IPS DF 4.7 (cell line): Measurements from ENCODE around the gene SPATA1.
"Not testable (repeated sequence)": the region's sequence is repeated elsewhere in the genome, so short reads cannot be mapped to it uniquely, and the experiment has no call there.

Source experiments
- DNase-seq: peaks from one replicate; pipeline ENCODE4 v3.0.0-alpha.2; 2013; ENCODE audit warnings: low spot score; ENCODE audit errors: extremely low read depth

SPATA1 gene

DNA sequence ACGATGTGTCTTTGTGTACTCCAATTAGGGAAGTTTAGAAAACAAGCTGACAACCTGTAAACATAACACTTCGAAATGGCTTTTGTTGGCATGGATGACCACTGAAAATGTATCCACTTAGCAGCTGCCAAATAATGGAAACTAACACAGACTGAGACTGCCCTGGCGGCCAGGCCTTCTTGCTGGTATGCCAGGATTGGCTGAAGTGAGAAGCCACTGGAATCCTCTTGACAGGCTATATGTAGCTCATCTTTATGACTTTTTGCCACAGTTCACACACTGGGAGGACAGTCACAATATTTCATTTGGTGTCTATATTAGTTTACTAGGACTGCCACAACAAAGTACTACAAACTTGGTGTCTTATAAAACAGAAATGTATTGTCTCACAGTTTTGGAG, 80.9 kb downstream of the SPATA1 start:
- DNase-seq, result no peak

DNA sequence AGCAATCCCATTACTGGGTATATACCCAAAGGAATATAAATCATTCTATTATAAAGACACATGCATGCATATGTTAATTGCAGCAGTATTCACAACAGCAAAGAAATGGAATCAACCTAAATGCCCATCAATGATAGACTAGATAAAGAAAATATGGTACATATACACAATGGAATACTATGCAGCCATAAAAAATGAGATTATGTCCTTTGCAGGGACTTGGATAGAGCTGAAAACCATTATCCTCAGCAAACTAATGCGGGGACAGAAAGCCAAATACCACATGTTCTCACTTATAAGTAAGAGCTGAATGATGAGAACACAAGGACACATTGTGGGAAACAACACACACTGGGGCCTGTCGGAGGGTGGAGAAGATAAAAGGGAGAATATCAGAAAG, 88.8 kb downstream of the SPATA1 start:
- not testable (repeated sequence) for DNase-seq

DNA sequence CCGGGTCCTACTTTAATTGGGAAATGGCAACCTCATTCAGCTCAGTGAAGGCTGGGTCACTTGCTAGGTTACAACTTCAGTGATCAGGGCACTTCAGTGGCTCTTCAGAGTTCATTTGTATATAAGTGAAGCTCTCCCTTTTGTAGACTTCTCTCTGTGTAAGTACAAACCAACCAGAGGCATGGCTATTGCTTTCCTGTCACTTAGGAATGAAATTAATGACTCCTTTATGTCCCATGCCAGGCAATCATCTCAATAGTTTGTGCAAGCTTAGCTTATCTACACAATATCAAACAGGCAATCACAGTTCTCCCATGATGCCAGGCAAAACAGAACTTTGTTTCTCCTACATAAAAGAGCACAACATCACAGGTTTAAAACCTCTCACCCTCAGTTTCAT, 90.8 kb downstream of the SPATA1 start:
- no peak for DNase-seq

DNA sequence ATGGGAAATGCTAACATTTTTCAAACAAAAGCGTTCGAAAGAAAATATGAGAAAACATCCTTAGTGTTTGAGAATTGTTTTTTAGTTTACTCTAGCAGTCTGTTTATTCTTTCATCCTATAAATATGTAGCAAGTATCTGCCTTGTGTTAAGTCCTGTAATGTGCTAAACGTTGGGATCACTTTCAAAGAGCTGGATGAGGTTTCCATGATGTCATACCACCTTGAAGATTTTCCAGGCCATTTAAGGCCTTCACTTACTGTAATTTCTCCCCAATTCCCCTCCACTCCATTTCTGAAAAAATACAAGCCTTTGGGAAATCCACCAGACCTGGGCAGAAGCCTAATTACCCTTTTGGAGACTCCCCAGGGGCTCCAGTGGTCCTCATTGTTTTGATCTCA, 92.2 kb downstream of the SPATA1 start:
- DNase-seq, result no peak

DNA sequence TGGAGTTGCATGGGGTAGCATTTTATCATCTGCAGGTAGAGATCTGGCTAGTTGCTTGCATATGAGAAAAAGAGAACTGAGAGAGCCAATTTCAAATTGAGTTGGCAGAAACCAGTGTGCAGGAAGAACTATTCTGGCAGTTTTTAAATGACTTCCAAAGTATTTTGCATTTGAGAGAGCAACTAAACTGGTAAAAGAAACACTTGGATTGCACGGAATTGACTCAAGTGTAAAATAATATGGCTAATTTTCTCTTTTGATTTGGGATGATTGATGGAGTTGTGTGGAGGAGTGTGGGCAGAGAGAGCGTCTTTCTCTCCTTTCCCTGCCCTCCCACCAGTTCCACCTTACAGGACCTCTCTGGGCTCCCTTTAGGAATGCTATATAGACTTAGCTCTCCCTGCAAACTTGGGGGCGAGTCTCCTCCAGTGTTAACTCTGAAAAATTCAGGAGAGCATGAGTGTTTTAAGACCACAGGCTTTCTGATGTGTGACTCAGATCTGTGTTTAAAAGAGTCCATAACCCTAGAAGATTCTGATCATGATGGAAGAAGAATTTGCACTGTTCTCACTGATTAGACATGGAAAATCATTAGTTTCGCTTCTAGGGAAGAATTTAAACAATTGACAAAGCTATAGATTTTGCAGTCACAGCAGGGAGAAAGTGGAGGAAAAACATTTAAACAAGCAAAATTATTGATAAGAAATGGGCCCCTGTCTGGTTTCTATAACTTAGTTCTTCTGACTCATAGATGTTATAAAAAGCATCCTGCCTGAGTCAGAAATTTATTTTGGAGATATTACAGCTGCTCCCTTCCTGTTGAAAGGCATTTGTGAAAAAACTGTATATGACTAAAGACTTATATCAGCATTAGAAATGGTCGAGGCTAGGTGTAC, 92.9 kb downstream of the SPATA1 start:
- DNase-seq, result no peak

DNA sequence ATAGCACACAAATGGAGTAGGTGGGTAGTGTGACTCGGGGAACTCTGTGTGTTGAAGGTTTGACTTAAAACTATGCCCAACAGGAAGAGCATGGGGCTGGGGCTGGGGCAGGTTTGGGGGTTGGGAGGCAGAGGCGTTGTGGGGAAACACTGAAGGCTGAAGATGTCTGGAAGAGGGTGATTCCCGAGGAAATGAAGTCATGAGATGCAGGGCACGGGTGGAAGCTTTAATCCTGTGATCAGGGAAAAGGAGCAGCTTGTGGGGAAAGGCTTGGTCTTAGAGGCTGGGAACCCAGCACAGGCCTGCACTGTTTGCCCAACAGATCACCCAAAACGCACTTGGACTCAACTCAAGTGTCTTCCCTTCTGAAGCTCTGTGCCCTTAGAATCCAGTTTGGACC, 94.6 kb downstream of the SPATA1 start:
- DNase-seq, result no peak

DNA sequence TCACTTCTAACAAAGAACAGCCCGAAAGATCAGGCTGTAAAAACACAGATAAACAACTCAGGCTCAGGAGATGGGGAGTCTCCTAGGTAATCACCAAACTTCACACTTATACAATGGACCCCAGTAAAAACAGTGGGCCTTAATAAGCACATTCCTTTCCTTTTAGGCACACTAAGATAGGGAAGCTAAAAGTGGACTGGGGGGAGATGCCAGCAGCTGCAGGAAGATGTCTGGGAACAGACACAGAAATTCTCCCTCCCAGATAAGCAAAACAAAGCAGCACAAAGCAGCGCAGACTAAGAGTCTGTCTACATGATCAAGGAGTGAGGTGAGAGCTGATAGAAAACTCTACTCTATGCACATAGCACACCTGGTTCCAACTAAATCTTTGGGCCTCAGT, 97.0 kb downstream of the SPATA1 start:
- DNase-seq, result no peak

DNA sequence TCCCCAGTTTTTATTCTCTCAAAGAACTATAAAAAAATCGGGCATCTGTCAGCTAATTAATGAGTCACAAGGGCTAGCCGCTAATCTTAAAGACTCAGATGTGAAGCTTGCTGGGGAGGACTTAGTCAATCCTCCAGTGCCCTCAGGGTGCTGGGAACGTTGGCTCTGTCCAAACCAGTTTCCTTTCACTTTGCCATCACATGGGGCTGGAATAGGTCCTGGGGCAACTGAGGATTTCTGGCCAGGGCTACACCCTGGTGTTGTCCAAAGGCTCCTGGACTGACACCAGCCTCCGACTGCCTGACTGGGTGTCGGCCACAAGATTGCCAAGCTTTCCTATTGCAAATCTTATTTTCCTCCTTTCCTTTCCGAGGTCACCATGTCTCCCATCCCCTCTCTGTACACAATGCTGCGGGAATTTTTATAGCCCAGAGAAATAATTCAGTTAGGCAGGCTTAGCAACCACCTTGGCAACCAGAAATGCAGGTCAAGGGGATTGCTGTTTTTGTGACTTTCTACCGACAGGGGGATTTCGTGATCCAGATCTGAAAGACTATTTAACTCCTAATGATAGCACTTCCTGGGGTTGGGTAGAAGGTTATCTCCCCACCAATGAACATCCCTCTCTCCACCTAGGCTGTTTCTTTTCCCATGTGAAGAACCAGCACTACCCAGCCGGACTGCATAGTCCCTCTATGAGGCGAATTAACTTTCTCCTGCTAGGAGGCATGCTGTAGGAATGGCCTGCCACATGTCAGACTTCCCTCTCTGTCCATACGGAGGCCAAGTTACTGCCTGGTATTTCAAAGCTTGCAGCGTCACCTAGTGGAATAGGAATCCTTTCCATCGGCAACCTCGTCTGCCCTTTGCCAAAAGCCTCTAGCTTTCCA, 98.0 kb downstream of the SPATA1 start:
- no peak for DNase-seq

DNA sequence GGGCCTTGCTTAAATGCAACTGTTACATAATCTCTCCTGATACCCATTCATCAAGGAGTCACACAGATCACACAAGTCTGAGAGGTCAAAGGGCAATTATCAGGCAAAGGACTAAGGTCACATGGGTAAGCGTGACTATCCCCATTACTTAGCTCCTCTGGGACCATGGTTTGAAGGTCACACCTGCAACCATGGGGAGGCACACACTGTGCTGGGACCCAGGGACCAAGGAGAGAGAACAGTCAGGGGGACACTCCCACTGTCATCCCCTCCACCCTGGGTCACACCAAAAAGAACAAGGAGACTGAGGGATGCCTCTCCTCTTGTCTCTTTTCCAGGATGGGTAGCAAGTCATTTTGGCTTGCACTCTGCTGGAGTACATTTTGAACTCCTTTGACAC, 99.0 kb downstream of the SPATA1 start:
- DNase-seq, result no peak

DNA sequence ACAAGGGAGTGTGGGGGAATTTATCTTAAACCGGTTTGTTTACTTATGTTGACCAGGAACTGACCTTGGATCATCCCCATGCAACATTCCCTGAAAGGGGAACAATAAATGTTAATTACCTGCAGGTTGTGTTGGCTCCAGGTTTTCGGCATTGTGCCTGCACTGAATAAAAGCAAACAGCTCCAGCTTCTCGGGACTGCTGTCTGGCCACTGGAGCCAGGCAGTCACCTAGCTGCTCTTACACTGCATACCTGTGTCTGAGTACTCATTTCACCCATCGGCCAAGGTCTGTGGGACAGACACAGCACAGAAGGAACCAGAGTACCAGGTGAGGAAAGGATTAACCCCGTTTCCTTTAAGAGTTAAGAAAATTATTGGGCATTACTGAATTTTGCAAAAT, 100.8 kb downstream of the SPATA1 start:
- DNase-seq, result no peak

DNA sequence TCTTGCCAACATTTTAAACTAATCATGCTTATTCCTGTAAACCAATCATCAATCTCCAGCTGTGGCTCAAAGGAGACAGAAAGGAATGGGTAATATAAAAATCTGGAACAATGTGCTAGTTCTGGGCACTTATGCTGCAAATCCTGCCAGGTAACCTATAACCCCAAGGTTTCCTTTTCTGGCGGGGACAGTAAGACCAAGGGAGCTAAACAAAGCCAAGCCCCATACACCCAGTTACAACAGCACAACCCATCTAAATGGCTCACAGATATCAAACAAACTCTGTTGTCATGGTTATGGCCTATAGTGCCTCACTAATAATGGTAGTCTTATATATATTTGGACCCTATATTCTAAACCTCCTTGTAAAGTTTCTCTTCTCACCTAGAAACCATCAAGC, 104.9 kb downstream of the SPATA1 start:
- no peak for DNase-seq

DNA sequence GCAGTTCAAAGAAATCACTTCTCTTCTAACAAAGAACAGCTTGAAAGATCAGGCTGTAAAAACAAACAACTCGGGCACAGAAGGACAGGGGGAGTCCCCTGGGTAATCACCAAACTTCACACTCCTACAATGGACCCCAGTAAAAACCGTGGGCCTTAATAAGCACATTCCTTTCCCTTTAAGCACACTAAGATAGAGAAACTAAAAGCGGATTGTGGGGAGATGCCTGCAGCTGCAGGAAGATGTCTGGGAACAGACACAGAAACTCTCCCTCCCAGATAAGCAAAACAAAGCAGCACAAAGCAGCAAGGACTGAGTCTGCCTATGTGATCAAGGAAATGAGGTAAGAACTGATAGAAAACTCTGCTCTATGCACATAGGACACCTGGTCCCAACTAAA, 105.6 kb downstream of the SPATA1 start:
- no peak for DNase-seq

DNA sequence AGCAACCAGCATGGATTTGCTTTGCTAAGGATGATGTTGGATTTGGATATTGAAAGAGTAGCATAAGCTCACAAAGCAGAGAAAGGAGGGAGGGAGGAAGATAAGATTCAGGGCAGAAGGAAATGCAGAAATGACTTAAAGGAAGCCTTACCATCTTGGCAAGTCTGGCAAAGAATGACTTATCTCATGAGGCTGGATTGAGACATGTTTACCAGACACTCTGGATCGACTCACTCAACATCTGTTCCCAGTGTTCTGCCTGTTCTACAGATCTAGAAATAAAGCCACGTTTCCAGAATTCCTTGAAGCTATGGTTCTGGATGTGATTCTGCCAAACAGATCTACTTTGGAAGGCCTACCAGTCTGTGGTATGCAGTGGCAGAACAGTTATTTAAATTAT, 106.8 kb downstream of the SPATA1 start:
- no peak for DNase-seq

DNA sequence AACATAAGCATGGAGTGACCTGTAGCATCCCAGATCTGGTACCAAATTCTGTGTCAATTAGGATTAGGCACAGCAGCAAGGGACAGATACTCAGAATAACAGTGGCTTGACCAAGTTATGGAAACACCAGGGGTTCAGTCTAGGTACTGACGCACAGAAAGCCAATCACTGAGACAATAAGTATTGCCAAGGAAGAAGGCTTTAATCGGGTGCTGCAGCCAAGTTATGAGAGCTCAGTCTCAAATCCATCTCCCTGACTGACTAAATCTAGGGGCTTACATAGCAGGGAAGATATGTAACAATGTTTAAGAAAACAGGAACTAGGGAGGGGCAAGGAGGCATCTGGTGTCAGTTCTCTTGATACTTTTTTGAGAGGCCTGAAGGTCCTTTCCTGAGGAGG, 107.7 kb downstream of the SPATA1 start:
- no peak for DNase-seq

DNA sequence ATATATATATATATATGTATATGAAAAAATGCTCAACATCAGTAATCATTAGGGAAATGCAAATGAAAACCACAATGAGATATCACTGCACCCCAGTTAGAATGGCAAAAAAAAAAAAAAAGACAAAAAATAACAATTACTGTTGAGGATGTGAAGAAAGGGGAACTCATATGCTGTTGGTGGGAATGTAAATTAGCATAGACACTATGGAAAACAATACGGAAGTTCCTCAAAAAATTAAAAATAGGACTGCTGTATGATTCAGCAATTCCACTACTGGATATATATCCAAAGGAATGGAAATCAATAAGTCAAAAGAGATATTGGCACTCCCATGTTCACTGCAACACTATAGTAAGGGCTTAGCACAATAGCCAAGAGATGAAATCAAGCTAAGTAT, 109.6 kb downstream of the SPATA1 start:
- no peak for DNase-seq
